Astrocyte (in vitro differentiated cells and primary cell): ENCODE measurements around the gene PRSS12. TPM values are rescaled to one million over a fixed set of nuclear protein-coding genes. Genes with fewer than 3 reads are reported as not detected.
A peak's percentile ranks its signal among the peaks of the same experiment; 100 is the strongest.
"Not testable (repeated sequence)": the region's sequence is repeated elsewhere in the genome, so short reads cannot be mapped to it uniquely, and the experiment has no call there.

ENCODE experiments used
- DNase-seq: peaks from one replicate; pipeline ENCODE4 v3.0.0-alpha.2; 2010; ENCODE audit warnings: low read depth
- FAIRE-seq: peaks from 2 replicates; lab custom pipeline; 2011; peaks lifted over from hg19 to GRCh38; lab: Jason Lieb, UNC
- H2AFZ ChIP-seq: 2 replicates; pipeline ENCODE4 v1.6.0; 2012; ENCODE audit warnings: low read depth, low read length, inconsistent platforms
- H3K27ac ChIP-seq: 2 replicates; pipeline ENCODE4 v1.5.1; 2011; ENCODE audit warnings: low read depth, low read length, inconsistent platforms
- H3K27me3 ChIP-seq: 2 replicates; pipeline ENCODE4 v1.6.0; 2011; ENCODE audit warnings: low read length, inconsistent platforms; ENCODE audit not compliant: insufficient read depth
- H3K36me3 ChIP-seq: 2 replicates; pipeline ENCODE4 v1.5.1; 2011; ENCODE audit warnings: low read length, inconsistent platforms; ENCODE audit not compliant: insufficient read depth
- H3K4me1 ChIP-seq: 2 replicates; pipeline ENCODE4 v1.5.1; 2011; ENCODE audit warnings: low read length, inconsistent platforms; ENCODE audit not compliant: insufficient read depth
- H3K4me2 ChIP-seq: 2 replicates; pipeline ENCODE4 v1.6.0; 2012; ENCODE audit warnings: low read length, inconsistent platforms
- H3K4me3 ChIP-seq: 2 replicates; pipeline ENCODE4 v1.5.1; 2011; ENCODE audit warnings: low read depth, mild to moderate bottlenecking, low read length, inconsistent platforms; ENCODE audit not compliant: insufficient read depth
- H3K79me2 ChIP-seq: 2 replicates; pipeline ENCODE4 v1.6.0; 2012; ENCODE audit warnings: mild to moderate bottlenecking, low read length, inconsistent platforms; ENCODE audit not compliant: insufficient read depth
- H3K9ac ChIP-seq: 2 replicates; pipeline ENCODE4 v1.6.0; 2012; ENCODE audit warnings: mild to moderate bottlenecking, low read length, inconsistent platforms
- H3K9me3 ChIP-seq: 2 replicates; pipeline ENCODE4 v1.5.1; 2012; ENCODE audit warnings: low read depth, mild to moderate bottlenecking, low read length, inconsistent platforms; ENCODE audit not compliant: insufficient read depth
- H4K20me1 ChIP-seq: 2 replicates; pipeline ENCODE4 v1.6.0; 2012; ENCODE audit warnings: low read length, inconsistent platforms; ENCODE audit not compliant: insufficient read depth
- H3K27ac Mint-ChIP-seq: one replicate; pipeline ENCODE4 v1.8.0; 2021; ENCODE audit warnings: mild to moderate bottlenecking, mixed read lengths; ENCODE audit not compliant: unreplicated experiment
- H3K27me3 Mint-ChIP-seq: one replicate; pipeline ENCODE4 v1.8.0; 2021; ENCODE audit warnings: low read depth, mixed read lengths; ENCODE audit not compliant: unreplicated experiment
- H3K36me3 Mint-ChIP-seq: one replicate; pipeline ENCODE4 v1.8.0; 2021; ENCODE audit warnings: low read depth, mixed read lengths; ENCODE audit not compliant: unreplicated experiment
- H3K4me1 Mint-ChIP-seq: one replicate; pipeline ENCODE4 v1.8.0; 2021; ENCODE audit warnings: low read depth, mixed read lengths; ENCODE audit not compliant: unreplicated experiment
- H3K4me3 Mint-ChIP-seq: one replicate; pipeline ENCODE4 v1.8.0; 2021; ENCODE audit warnings: mild to moderate bottlenecking, moderate library complexity, mixed read lengths; ENCODE audit not compliant: unreplicated experiment
- H3K9me3 Mint-ChIP-seq: one replicate; pipeline ENCODE4 v1.8.0; 2021; ENCODE audit warnings: mild to moderate bottlenecking, mixed read lengths; ENCODE audit not compliant: unreplicated experiment
- EZH2 ChIP-seq: IDR thresholded peaks from 2 replicates; pipeline ENCODE4 v1.6.1; 2012; ENCODE audit warnings: mild to moderate bottlenecking, low read length, inconsistent platforms; ENCODE audit not compliant: insufficient read depth
- total RNA-seq: library from RNA; stranded (reverse); gene quantifications from 2 replicates; pipeline ENCODE4 v1.2.1, GENCODE V29; 2021
- TF ChIP-seq, protein P1 (sequence below): IDR thresholded peaks from 2 replicates; pipeline ENCODE4 v1.5.1; 2011; ENCODE audit warnings: low read depth, mild to moderate bottlenecking, inconsistent platforms, low read length, moderate library complexity; ENCODE audit not compliant: insufficient read depth

Gene PRSS12
- total RNA-seq, 1 donor from 2014 or later: 4.1 TPM

DNA sequence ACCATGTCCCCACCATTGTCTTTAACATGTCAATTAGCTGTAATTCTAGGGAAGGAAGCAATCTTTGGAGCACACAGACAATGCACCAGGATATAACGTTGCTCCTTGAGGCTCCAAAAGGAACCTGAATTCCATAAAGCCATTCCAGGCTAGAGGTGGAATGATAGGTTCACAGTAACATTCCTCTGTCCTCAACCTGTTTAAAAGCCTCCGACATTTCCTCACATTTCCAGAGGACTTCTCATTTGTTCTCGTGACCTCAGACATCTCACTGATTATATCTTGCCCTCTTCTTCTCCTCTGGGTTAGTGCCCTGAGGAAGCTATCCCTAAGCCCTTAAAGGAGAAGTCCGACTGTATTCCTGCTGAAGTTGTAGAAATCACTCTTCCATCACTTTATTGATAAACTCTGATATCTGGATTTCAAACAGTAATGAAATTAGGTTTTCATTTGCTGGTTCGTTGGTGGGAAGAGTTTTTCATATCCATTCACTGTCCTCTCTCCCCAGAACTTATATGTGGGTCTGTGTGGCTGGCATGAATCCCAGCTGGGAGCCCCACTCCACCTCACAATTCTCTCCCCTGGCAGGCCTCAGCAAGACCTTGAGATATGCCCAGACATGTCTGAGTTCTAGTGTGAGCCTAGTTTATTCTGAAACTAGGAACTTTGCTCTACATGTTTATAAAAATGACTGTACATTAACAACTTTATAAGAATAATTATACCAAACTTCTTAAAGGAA lies 44.2 kb upstream of the PRSS12 start:
- no peaks in the 10 kb centered on the region for H3K79me2 ChIP-seq
- H3K4me1 Mint-ChIP-seq: peaks cover 26% of the 10 kb centered on the region

DNA sequence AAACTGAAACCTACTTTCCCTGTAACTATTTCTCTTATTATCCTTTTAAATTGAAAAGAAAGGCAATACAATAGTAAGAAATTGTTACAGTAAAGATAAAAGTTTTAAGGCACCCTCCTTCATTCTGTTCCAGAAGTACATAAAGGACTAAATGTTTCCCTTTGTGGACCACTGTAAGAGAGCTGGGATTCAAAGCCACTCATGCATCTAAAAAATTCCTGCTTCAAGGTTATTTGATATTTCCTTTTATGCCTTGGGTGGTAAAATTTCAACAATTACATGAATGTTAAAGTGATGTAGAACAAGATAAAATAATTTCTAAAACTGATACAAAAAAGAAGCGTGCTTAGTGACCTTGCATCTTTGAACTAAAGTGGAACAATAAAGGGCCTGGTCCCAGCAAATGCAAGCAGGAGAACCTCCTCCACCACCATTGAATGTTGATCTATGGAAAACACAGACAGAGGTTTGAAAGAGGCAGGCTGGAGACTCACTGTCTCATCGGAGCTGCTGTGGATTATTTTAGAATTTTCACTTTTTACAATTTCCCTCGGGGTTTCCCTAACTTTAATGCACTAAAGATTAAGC lies 42.3 kb upstream of the PRSS12 start:
- no peak overlapping the region for H2AFZ ChIP-seq

More for the DNA sequence above, 44.2 kb upstream of the PRSS12 start:
- Histone ChIP-seq H3K9me3 (no peaks in the 10 kb centered on the region), H3K9ac (no peak overlapping the region), H3K4me3 (no peak overlapping the region), H3K4me2 (no peak overlapping the region), H3K27ac (no peak overlapping the region), H2AFZ (peak overlapping the region; percentile 18), H3K4me1 (no peaks in the 10 kb centered on the region), H3K27me3 (no peaks in the 10 kb centered on the region), H3K36me3 (no peaks in the 10 kb centered on the region), H4K20me1 (no peaks in the 10 kb centered on the region)
- Mint-ChIP-seq H3K4me3 (no peak overlapping the region), H3K9me3 (no peaks in the 10 kb centered on the region), H3K27ac (peak overlapping the region; percentile 82), H3K36me3 (no peaks in the 10 kb centered on the region), H3K27me3 (no peaks in the 10 kb centered on the region)
- no peak for DNase-seq
- no peak for FAIRE-seq
- TF ChIP-seq, protein P1, sequence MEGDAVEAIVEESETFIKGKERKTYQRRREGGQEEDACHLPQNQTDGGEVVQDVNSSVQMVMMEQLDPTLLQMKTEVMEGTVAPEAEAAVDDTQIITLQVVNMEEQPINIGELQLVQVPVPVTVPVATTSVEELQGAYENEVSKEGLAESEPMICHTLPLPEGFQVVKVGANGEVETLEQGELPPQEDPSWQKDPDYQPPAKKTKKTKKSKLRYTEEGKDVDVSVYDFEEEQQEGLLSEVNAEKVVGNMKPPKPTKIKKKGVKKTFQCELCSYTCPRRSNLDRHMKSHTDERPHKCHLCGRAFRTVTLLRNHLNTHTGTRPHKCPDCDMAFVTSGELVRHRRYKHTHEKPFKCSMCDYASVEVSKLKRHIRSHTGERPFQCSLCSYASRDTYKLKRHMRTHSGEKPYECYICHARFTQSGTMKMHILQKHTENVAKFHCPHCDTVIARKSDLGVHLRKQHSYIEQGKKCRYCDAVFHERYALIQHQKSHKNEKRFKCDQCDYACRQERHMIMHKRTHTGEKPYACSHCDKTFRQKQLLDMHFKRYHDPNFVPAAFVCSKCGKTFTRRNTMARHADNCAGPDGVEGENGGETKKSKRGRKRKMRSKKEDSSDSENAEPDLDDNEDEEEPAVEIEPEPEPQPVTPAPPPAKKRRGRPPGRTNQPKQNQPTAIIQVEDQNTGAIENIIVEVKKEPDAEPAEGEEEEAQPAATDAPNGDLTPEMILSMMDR: no peak
- TF ChIP-seq EZH2: no peak

DNA sequence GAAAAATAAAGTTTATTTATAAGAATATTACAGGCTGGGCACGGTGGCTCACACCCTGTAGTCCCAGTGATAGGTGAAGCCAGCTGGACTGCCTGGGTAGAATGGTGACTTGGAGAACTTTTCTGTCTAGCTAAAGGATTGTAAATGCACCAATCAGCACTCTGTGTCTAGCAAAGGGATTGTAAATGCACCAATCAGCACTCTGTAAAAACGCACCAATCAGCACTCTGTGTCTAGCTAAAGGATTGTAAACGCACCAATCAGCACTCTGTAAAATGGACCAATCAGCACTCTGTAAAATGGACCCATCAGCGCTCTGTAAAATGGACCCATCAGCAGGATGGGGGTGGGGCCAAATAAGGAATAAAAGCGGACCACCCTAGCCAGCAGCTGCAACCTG lies 39.7 kb upstream of the PRSS12 start:
- H3K4me1 Mint-ChIP-seq: peaks cover 11% of the 10 kb centered on the region
- not testable (repeated sequence) for FAIRE-seq, H3K4me3 ChIP-seq, H3K36me3 Mint-ChIP-seq, H3K27ac ChIP-seq, H3K36me3 ChIP-seq, H3K4me2 ChIP-seq, H3K27me3 ChIP-seq, H3K4me3 Mint-ChIP-seq, H3K79me2 ChIP-seq, H3K9me3 ChIP-seq, H3K27ac Mint-ChIP-seq, H2AFZ ChIP-seq, H3K9me3 Mint-ChIP-seq, H3K27me3 Mint-ChIP-seq, DNase-seq, H3K4me1 ChIP-seq, H3K9ac ChIP-seq, H4K20me1 ChIP-seq

More for the DNA sequence above, 42.3 kb upstream of the PRSS12 start:
- Mint-ChIP-seq H3K4me1 (peaks cover 22% of the 10 kb centered on the region), H3K27ac (no peak overlapping the region), H3K36me3 (no peaks in the 10 kb centered on the region), H3K27me3 (no peaks in the 10 kb centered on the region), H3K4me3 (no peak overlapping the region), H3K9me3 (no peaks in the 10 kb centered on the region)
- H3K4me2 ChIP-seq: no peak overlapping the region
- no peaks in the 10 kb centered on the region for H3K9me3 ChIP-seq
- H3K27me3 ChIP-seq: no peaks in the 10 kb centered on the region
- no peaks in the 10 kb centered on the region for H4K20me1 ChIP-seq
- TF ChIP-seq, protein P1: no peak
- no peak for TF ChIP-seq EZH2
- no peaks in the 10 kb centered on the region for H3K79me2 ChIP-seq
- H3K4me1 ChIP-seq: no peaks in the 10 kb centered on the region
- H3K27ac ChIP-seq: no peak overlapping the region
- no peak overlapping the region for H3K9ac ChIP-seq
- FAIRE-seq (no peak), DNase-seq (no peak)
- H3K36me3 ChIP-seq: no peaks in the 10 kb centered on the region
- H3K4me3 ChIP-seq: no peak overlapping the region
